Natural killer cell (primary cell): ENCODE measurements around the gene AHSP. TPM values are rescaled to one million over a fixed set of nuclear protein-coding genes. Genes with fewer than 3 reads are reported as not detected.

Experiments
- ATAC-seq, 3 donors: fragments of 150-1000 bp in 2 of 3; fragments of 200-7000 bp in 1 of 3; cut with Tn5 transposase; 1 replicate in 1 of 3; 2 replicates in 2 of 3; pipeline ENCODE4 v1.10.0; 2021; ENCODE audit warnings: mild to moderate bottlenecking in 2 of 3, moderate library complexity in 2 of 3
- DNase-seq, 2 donors: peaks; one replicate each; pipeline versions ENCODE4 v3.0.0 to v3.0.0-alpha.2; 2013 to 2021; ENCODE audit warnings: mixed read lengths in 1 of 2
- H3K27ac ChIP-seq: one replicate; pipeline ENCODE4 v1.5.1; 2013; ENCODE audit warnings: mild to moderate bottlenecking, low read length
- H3K27me3 ChIP-seq: one replicate; pipeline ENCODE4 v1.6.1; 2013; ENCODE audit warnings: low read length; ENCODE audit not compliant: control insufficient read depth, insufficient read depth
- H3K36me3 ChIP-seq: one replicate; pipeline ENCODE4 v1.6.1; 2013; ENCODE audit warnings: low read length; ENCODE audit not compliant: control insufficient read depth, insufficient read depth
- H3K4me1 ChIP-seq: one replicate; pipeline ENCODE4 v1.6.1; 2013; ENCODE audit warnings: low read length; ENCODE audit not compliant: control insufficient read depth, insufficient read depth
- H3K4me3 ChIP-seq: one replicate; pipeline ENCODE4 v1.5.1; 2013; ENCODE audit warnings: low read length
- H3K9me3 ChIP-seq: one replicate; pipeline ENCODE4 v1.6.1; 2013; ENCODE audit warnings: low read length; ENCODE audit not compliant: control insufficient read depth, insufficient read depth
- H3K27ac Mint-ChIP-seq, 2 donors: one replicate each; pipeline ENCODE4 v1.8.0; 2022; ENCODE audit warnings: mild to moderate bottlenecking in 2 of 2, mixed read lengths in 2 of 2, moderate library complexity in 1 of 2
- H3K27me3 Mint-ChIP-seq, 2 donors: one replicate each; pipeline ENCODE4 v1.8.0; 2022; ENCODE audit warnings: low read depth in 2 of 2, mixed read lengths in 2 of 2
- H3K36me3 Mint-ChIP-seq: one replicate; pipeline ENCODE4 v1.8.0; 2022; ENCODE audit warnings: mixed read lengths
- H3K4me1 Mint-ChIP-seq, 2 donors: one replicate each; pipeline ENCODE4 v1.8.0; 2022; ENCODE audit warnings: mixed read lengths in 2 of 2
- H3K4me3 Mint-ChIP-seq: one replicate; pipeline ENCODE4 v1.8.0; 2022; ENCODE audit warnings: mild to moderate bottlenecking, moderate library complexity, mixed read lengths
- H3K9me3 Mint-ChIP-seq, 2 donors: one replicate each; pipeline ENCODE4 v1.8.0; 2022; ENCODE audit warnings: mixed read lengths in 2 of 2
- WGBS: methylation state at CpG from one replicate; pipeline ENCODE4 v1.1.7; 2013; ENCODE audit warnings: missing lambda C conversion rate; ENCODE audit not compliant: insufficient coverage; 5-methylcytosine and 5-hydroxymethylcytosine counted together
- intact Hi-C: fragments of 100-400 bp; cut with micrococcal nuclease; formaldehyde crosslinking; loops from one replicate; pipeline ENCODE4 v1.14.2; 2022
- total RNA-seq, 4 donors: library from RNA; stranded (reverse); fragments of 120-200 nt in 1 of 4; gene quantifications; one replicate each; pipeline versions ENCODE4 v1.2.3 to v1.2.4, GENCODE V29; 2013 to 2022
- TF ChIP-seq, protein P1 (sequence below): fragments of 200-600 bp; IDR thresholded peaks from one replicate; pipeline ENCODE4 v1.8.0; 2022; ENCODE audit warnings: antibody characterized with exemption

Gene AHSP
- total RNA-seq, 3 donors from 2014 or later (not counting 1 experiment from before 2014, with no cell fraction given): not detected

- Histone ChIP-seq H3K4me1 (peaks cover 21% of the 10 kb centered on the region), H3K9me3 (no peaks in the 10 kb centered on the region), H3K27me3 (no peaks in the 10 kb centered on the region), H3K27ac (no peak overlapping the region), H3K36me3 (no peaks in the 10 kb centered on the region), H3K4me3 (no peak overlapping the region)
- TF ChIP-seq, protein P1, sequence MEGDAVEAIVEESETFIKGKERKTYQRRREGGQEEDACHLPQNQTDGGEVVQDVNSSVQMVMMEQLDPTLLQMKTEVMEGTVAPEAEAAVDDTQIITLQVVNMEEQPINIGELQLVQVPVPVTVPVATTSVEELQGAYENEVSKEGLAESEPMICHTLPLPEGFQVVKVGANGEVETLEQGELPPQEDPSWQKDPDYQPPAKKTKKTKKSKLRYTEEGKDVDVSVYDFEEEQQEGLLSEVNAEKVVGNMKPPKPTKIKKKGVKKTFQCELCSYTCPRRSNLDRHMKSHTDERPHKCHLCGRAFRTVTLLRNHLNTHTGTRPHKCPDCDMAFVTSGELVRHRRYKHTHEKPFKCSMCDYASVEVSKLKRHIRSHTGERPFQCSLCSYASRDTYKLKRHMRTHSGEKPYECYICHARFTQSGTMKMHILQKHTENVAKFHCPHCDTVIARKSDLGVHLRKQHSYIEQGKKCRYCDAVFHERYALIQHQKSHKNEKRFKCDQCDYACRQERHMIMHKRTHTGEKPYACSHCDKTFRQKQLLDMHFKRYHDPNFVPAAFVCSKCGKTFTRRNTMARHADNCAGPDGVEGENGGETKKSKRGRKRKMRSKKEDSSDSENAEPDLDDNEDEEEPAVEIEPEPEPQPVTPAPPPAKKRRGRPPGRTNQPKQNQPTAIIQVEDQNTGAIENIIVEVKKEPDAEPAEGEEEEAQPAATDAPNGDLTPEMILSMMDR: no peak
- 57% methylated on average over 8 of the region's 8 CpGs for WGBS
- intact Hi-C loops: no loop called here
- ATAC-seq: no peak
- no peak for DNase-seq
- Mint-ChIP-seq H3K4me1 (peaks cover 19 to 30% of the 10 kb centered on the region in 2 donors), H3K27me3 (no peaks in the 10 kb centered on the region), H3K36me3 (no peaks in the 10 kb centered on the region), H3K27ac (no peak overlapping the region), H3K4me3 (no peak overlapping the region), H3K9me3 (no peaks in the 10 kb centered on the region)
These were observed 23.5 kb upstream of the AHSP start for GRCh38 chr16:31504159-31504558.

DNA sequence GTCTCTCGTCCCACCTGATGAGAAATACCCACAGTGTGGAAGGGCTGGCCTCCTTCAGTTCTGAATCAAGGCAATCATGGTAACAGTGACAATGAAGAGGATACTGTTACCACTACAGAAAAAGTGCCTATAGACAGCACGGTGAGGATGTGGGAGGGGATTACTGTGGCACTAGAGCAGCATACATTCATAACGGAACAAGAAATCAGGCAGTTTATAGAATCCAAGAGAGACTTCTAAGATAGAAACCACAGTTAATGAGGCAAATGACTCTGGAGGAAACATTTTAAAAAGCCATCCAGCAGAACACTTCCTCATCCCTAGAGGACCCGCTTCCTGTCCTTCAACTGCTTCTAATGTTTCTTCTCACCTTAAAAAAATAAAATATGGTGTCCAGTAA lies 22.2 kb upstream of the AHSP start:
- intact Hi-C loops: loop anchor here (5.0 kb wide), 1 partner anchor 367 kb away; the partner anchor contains the start of gene ZNF267
- H3K4me3 ChIP-seq: no peak overlapping the region
- H3K4me3 Mint-ChIP-seq: no peak overlapping the region
- DNase-seq (no peak), ATAC-seq (no peak)
- H3K27ac Mint-ChIP-seq: peak overlapping the region; percentile 50 to 71
- no peaks in the 10 kb centered on the region for H3K36me3 ChIP-seq
- H3K9me3 ChIP-seq: no peaks in the 10 kb centered on the region
- 49% methylated on average over 3 of the region's 4 CpGs for WGBS
- peaks cover 31 to 38% of the 10 kb centered on the region in 2 donors for H3K4me1 Mint-ChIP-seq
- TF ChIP-seq, protein P1: no peak
- no peak overlapping the region for H3K27ac ChIP-seq
- no peaks in the 10 kb centered on the region for H3K27me3 ChIP-seq
- no peaks in the 10 kb centered on the region for H3K9me3 Mint-ChIP-seq
- H3K36me3 Mint-ChIP-seq: no peaks in the 10 kb centered on the region
- H3K27me3 Mint-ChIP-seq: no peaks in the 10 kb centered on the region
- peaks cover 27% of the 10 kb centered on the region for H3K4me1 ChIP-seq

GRCh38 chr16:31507617-31507928 lies 20.1 kb upstream of the AHSP start:
- Histone ChIP-seq H3K9me3 (no peaks in the 10 kb centered on the region), H3K4me3 (peak overlapping the region; percentile 89), H3K27ac (peak overlapping the region; percentile 87), H3K4me1 (peaks cover 27% of the 10 kb centered on the region), H3K36me3 (no peaks in the 10 kb centered on the region), H3K27me3 (no peaks in the 10 kb centered on the region)
- TF ChIP-seq, protein P1: no peak
- no peaks in the 10 kb centered on the region for H3K36me3 Mint-ChIP-seq
- H3K27ac Mint-ChIP-seq: peak overlapping the region; percentile 91 to 92
- H3K4me1 Mint-ChIP-seq: peaks cover 32 to 38% of the 10 kb centered on the region in 2 donors
- ATAC-seq (no peak), DNase-seq (peak in 1 of 2 donors; percentile 44)
- intact Hi-C loops: loop anchor here (5.0 kb wide), 1 partner anchor 365 kb away; the partner anchor contains the start of gene ZNF267
- no peaks in the 10 kb centered on the region for H3K9me3 Mint-ChIP-seq
- no peaks in the 10 kb centered on the region for H3K27me3 Mint-ChIP-seq
- H3K4me3 Mint-ChIP-seq: peak overlapping the region; percentile 87
- WGBS: 10% methylated on average over 12 of the region's 12 CpGs
